Esophagus (tissue), 2 donors: ENCODE data around the gene NOX3. TPM values are rescaled to one million over a fixed set of nuclear protein-coding genes. Genes with fewer than 3 reads are reported as not detected.

ENCODE experiments used
- H3K27ac ChIP-seq, 2 donors: one replicate each; pipeline ENCODE4 v1.5.1; 2013; ENCODE audit warnings: low read depth in 2 of 2, mild to moderate bottlenecking in 2 of 2, inconsistent platforms in 1 of 2, low read length in 1 of 2, moderate library complexity in 1 of 2
- H3K27me3 ChIP-seq, 2 donors: one replicate each; pipeline ENCODE4 v1.6.1; 2013; ENCODE audit warnings: low read length in 2 of 2, control low read depth in 1 of 2, mild to moderate bottlenecking in 1 of 2; ENCODE audit not compliant: insufficient read depth in 2 of 2, control insufficient read depth in 1 of 2
- H3K36me3 ChIP-seq, 2 donors: one replicate each; pipeline ENCODE4 v1.6.1; 2013; ENCODE audit warnings: low read length in 1 of 2; ENCODE audit not compliant: control insufficient read depth in 2 of 2, insufficient read depth in 2 of 2
- H3K4me1 ChIP-seq, 2 donors: one replicate each; pipeline ENCODE4 v1.6.1; 2013; ENCODE audit warnings: low read length in 1 of 2; ENCODE audit not compliant: control insufficient read depth in 2 of 2, insufficient read depth in 2 of 2
- H3K4me3 ChIP-seq, 2 donors: one replicate each; pipeline ENCODE4 v1.5.1; 2013; ENCODE audit warnings: low read length in 2 of 2, mild to moderate bottlenecking in 2 of 2, low read depth in 1 of 2, moderate library complexity in 1 of 2
- H3K9me3 ChIP-seq, 2 donors: one replicate each; pipeline ENCODE4 v1.6.1; 2013; ENCODE audit warnings: mild to moderate bottlenecking in 2 of 2, low read depth in 1 of 2, low read length in 1 of 2, moderate library complexity in 1 of 2; ENCODE audit not compliant: control insufficient read depth in 2 of 2, insufficient read depth in 1 of 2
- WGBS, 2 donors: extraction: QIAGEN DNeasy Blood & Tissue Kit; methylation state at CpG; one replicate each; pipeline ENCODE4 v1.1.7; 2013; 5-methylcytosine and 5-hydroxymethylcytosine counted together
- polyA plus RNA-seq, 2 donors: library from polyadenylated mRNA; stranded (reverse); fragments of 200-250 nt; gene quantifications; one replicate each; pipeline ENCODE4 v1.2.3, GENCODE V29; 2013
- donor health status: healthy with polysubstance abuse.
- donor health status: Bipolar disorder and iron deficiency.

Gene NOX3
- not detected for polyA plus RNA-seq

GRCh38 chr6:155455766-155456165 lies at the start of gene NOX3:
TSS of gene NOX3 (minus strand) at chr6:155455839. CDS start at chr6:155455800, 39 bp downstream.
- 43 to 53% methylated on average over 5 of the region's 5 CpGs for WGBS, 2 donors

GRCh38 chr6:155504848-155505607 lies 49.4 kb upstream of the NOX3 start:
- Histone ChIP-seq H3K4me1 (no peaks in the 10 kb centered on the region), H3K4me3 (no peak overlapping the region), H3K27ac (no peak overlapping the region), H3K27me3 (no peaks in the 10 kb centered on the region), H3K36me3 (no peaks in the 10 kb centered on the region), H3K9me3 (no peaks in the 10 kb centered on the region)
- 68 to 75% methylated on average over 5 of the region's 5 CpGs for WGBS, 2 donors

More at GRCh38 chr6:155455766-155456165, at the start of gene NOX3:
- Histone ChIP-seq H3K27ac (no peak within 1 kb of the TSS), H3K4me3 (no peak within 1 kb of the TSS), H3K9me3 (no peaks in the 10 kb centered on the region), H3K36me3 (no peaks in the 10 kb centered on the region), H3K27me3 (peaks cover 0 to 2% of the 10 kb centered on the region in 2 donors), H3K4me1 (no peaks in the 10 kb centered on the region)

GRCh38 chr6:155502393-155502792 lies 46.8 kb upstream of the NOX3 start:
- Histone ChIP-seq H3K4me1 (no peaks in the 10 kb centered on the region), H3K27ac (no peak overlapping the region), H3K36me3 (no peaks in the 10 kb centered on the region), H3K4me3 (no peak overlapping the region), H3K9me3 (no peaks in the 10 kb centered on the region), H3K27me3 (no peaks in the 10 kb centered on the region)
- WGBS, 2 donors: 93% methylated on average over 1 of the region's 1 CpG

- Histone ChIP-seq H3K27me3 (no peaks in the 10 kb centered on the region), H3K4me3 (no peak overlapping the region), H3K27ac (no peak overlapping the region), H3K36me3 (no peaks in the 10 kb centered on the region), H3K9me3 (no peaks in the 10 kb centered on the region), H3K4me1 (no peaks in the 10 kb centered on the region)
- WGBS, 2 donors: 92 to 94% methylated on average over 4 of the region's 4 CpGs
Observed at GRCh38 chr6:155499574-155499973, 43.9 kb upstream of the NOX3 start.

GRCh38 chr6:155498370-155498769 lies 42.7 kb upstream of the NOX3 start:
- Histone ChIP-seq H3K9me3 (no peaks in the 10 kb centered on the region), H3K36me3 (no peaks in the 10 kb centered on the region), H3K27ac (no peak overlapping the region), H3K4me3 (no peak overlapping the region), H3K4me1 (no peaks in the 10 kb centered on the region), H3K27me3 (no peaks in the 10 kb centered on the region)
- WGBS, 2 donors: 92 to 95% methylated on average over 2 of the region's 2 CpGs

GRCh38 chr6:155497273-155497672 lies 41.6 kb upstream of the NOX3 start:
- H3K9me3 ChIP-seq: no peaks in the 10 kb centered on the region
- H3K4me3 ChIP-seq: no peak overlapping the region
- H3K27me3 ChIP-seq: no peaks in the 10 kb centered on the region
- H3K36me3 ChIP-seq: no peaks in the 10 kb centered on the region
- H3K27ac ChIP-seq: no peak overlapping the region
- 83 to 85% methylated on average over 3 of the region's 3 CpGs for WGBS, 2 donors
- no peaks in the 10 kb centered on the region for H3K4me1 ChIP-seq

- Histone ChIP-seq H3K9me3 (no peaks in the 10 kb centered on the region), H3K4me3 (no peak overlapping the region), H3K36me3 (no peaks in the 10 kb centered on the region), H3K27me3 (no peaks in the 10 kb centered on the region), H3K4me1 (no peaks in the 10 kb centered on the region), H3K27ac (peak overlapping the region; percentile 11 to 54)
- WGBS, 2 donors: 81 to 86% methylated on average over 11 of the region's 11 CpGs
Observed at GRCh38 chr6:155495011-155495768, 39.6 kb upstream of the NOX3 start.

GRCh38 chr6:155493694-155494143 lies 38.1 kb upstream of the NOX3 start:
- Histone ChIP-seq H3K9me3 (no peaks in the 10 kb centered on the region), H3K4me1 (no peaks in the 10 kb centered on the region), H3K27me3 (no peaks in the 10 kb centered on the region), H3K4me3 (no peak overlapping the region), H3K36me3 (no peaks in the 10 kb centered on the region), H3K27ac (no peak overlapping the region)
- WGBS, 2 donors: 13 to 35% methylated on average over 4 of the region's 4 CpGs

GRCh38 chr6:155493026-155493693 lies 37.5 kb upstream of the NOX3 start:
- H3K36me3 ChIP-seq: no peaks in the 10 kb centered on the region
- WGBS, 2 donors: 82 to 86% methylated on average over 3 of the region's 3 CpGs
- peak overlapping the region; percentile 15 to 52 for H3K27ac ChIP-seq
- H3K4me3 ChIP-seq: no peak overlapping the region
- H3K27me3 ChIP-seq: no peaks in the 10 kb centered on the region
- no peaks in the 10 kb centered on the region for H3K9me3 ChIP-seq
- H3K4me1 ChIP-seq: no peaks in the 10 kb centered on the region
